ENCODE measurements around the gene CNTNAP2. TPM values are rescaled to one million over a fixed set of nuclear protein-coding genes. Genes with fewer than 3 reads are reported as not detected.

The CNTNAP2 gene
- total RNA-seq, 8 experiments from 2014 or later, result 0.05 to 27.0 (median 15.0) TPM

- 0 to 83% (median 43%) methylated on average over 1 of the region's 1 CpG; no CpG with 5 or more reads in 5 of the 10 experiments for WGBS, 10 experiments
- in situ Hi-C loops (cut with MboI; ENCODE audit: low pct_unique_long_range_greater_than_20kb in 2 of 9, low sequenced_read_pairs in 9 of 9, unreplicated experiment in 9 of 9), result no loop called here
- no peak for ATAC-seq (replicated peaks in 6 of 8)
Measured at GRCh38 chr7:146700015-146700560, 583.5 kb downstream of the CNTNAP2 start.

DNA sequence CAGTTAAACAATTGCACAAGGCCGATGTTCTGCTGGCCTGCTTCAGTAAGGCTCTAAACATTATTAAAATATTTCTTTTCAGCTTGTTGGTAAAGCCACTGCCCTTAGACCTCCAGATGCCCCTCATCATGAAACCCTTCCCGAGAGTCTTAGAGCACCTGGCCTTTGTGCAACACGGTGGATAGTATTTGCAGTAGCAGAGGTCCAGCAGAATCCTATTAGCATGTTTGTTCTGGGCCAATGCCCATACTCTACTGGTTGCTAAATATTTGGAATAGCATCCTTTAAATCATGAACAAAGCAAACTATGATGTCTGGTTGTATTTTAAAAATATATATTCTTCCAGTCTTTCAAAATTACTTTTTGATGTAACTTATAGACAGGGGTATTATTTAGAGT, 584.6 kb downstream of the CNTNAP2 start:
- no peak for ATAC-seq (replicated peaks in 6 of 8)
- WGBS, 10 experiments, result 0 to 90% (median 83%) methylated on average over 1 to 3 of the region's 3 CpGs; no CpG with 5 or more reads in 1 of the 10 experiments
- Histone ChIP-seq H3K4me1 (replicated peaks in 1 of 2) (peaks cover 0 to 7% of the 10 kb centered on the region in 2 donors), H3K27ac (no peak overlapping the region), H3K4me3 (no peak overlapping the region)
- in situ Hi-C loops (cut with MboI; ENCODE audit: low pct_unique_long_range_greater_than_20kb in 2 of 9, low sequenced_read_pairs in 9 of 9, unreplicated experiment in 9 of 9), result no loop called here

More at GRCh38 chr7:146700015-146700560, 583.5 kb downstream of the CNTNAP2 start:
- Histone ChIP-seq H3K4me1 (replicated peaks in 1 of 2) (peaks cover 0 to 7% of the 10 kb centered on the region in 2 donors), H3K4me3 (no peak overlapping the region), H3K27ac (no peak overlapping the region)

GRCh38 chr7:146702898-146703297, 586.3 kb downstream of the CNTNAP2 start:
- peaks cover 0 to 7% of the 10 kb centered on the region in 2 donors for H3K4me1 ChIP-seq (replicated peaks in 1 of 2)
- ATAC-seq (replicated peaks in 6 of 8), result no peak
- in situ Hi-C loops (cut with MboI; ENCODE audit: low pct_unique_long_range_greater_than_20kb in 2 of 9, low sequenced_read_pairs in 9 of 9, unreplicated experiment in 9 of 9), result no loop called here
- H3K27ac ChIP-seq, result no peak overlapping the region
- H3K4me3 ChIP-seq, result no peak overlapping the region
- 0 to 100% (median 67%) methylated on average over 1 of the region's 1 CpG; no CpG with 5 or more reads in 3 of the 10 experiments for WGBS, 10 experiments

- peaks cover 9 to 19% of the 10 kb centered on the region in 2 donors for H3K4me1 ChIP-seq (replicated peaks in 1 of 2)
- no peak for ATAC-seq (replicated peaks in 6 of 8)
- in situ Hi-C loops (cut with MboI; ENCODE audit: low pct_unique_long_range_greater_than_20kb in 2 of 9, low sequenced_read_pairs in 9 of 9, unreplicated experiment in 9 of 9), result no loop called here
- WGBS, 10 experiments, result 0 to 100% (median 78%) methylated on average over 1 to 4 of the region's 4 CpGs; no CpG with 5 or more reads in 1 of the 10 experiments
- no peak overlapping the region for H3K4me3 ChIP-seq
- H3K27ac ChIP-seq, result no peak overlapping the region
Measured at GRCh38 chr7:146709451-146710027, 592.9 kb downstream of the CNTNAP2 start.

- WGBS, 10 experiments, result 0 to 56% (median 33%) methylated on average over 1 of the region's 1 CpG; no CpG with 5 or more reads in 4 of the 10 experiments
- H3K27ac ChIP-seq, result no peak overlapping the region
- peak in 4 of 8 experiments; percentile 71 to 91 (median 74) for ATAC-seq (replicated peaks in 6 of 8)
- in situ Hi-C loops (cut with MboI; ENCODE audit: low pct_unique_long_range_greater_than_20kb in 2 of 9, low sequenced_read_pairs in 9 of 9, unreplicated experiment in 9 of 9), result no loop called here
- H3K4me1 ChIP-seq (replicated peaks in 1 of 2), result peaks cover 9 to 19% of the 10 kb centered on the region in 2 donors
- H3K4me3 ChIP-seq, result no peak overlapping the region
Measured at GRCh38 chr7:146713205-146713604, 596.6 kb downstream of the CNTNAP2 start.

- ATAC-seq (replicated peaks in 6 of 8), result peak in 5 of 8 experiments; percentile 42 to 89 (median 64)
- WGBS, 10 experiments, result 10 to 66% (median 57%) methylated on average over 3 of the region's 3 CpGs; no CpG with 5 or more reads in 6 of the 10 experiments
- in situ Hi-C loops (cut with MboI; ENCODE audit: low pct_unique_long_range_greater_than_20kb in 2 of 9, low sequenced_read_pairs in 9 of 9, unreplicated experiment in 9 of 9), result no loop called here
- H3K4me1 ChIP-seq (replicated peaks in 1 of 2), result peaks cover 9 to 19% of the 10 kb centered on the region in 2 donors
- H3K4me3 ChIP-seq, result no peak overlapping the region
- H3K27ac ChIP-seq, result no peak overlapping the region
Measured at GRCh38 chr7:146713934-146714333, 597.3 kb downstream of the CNTNAP2 start.

DNA sequence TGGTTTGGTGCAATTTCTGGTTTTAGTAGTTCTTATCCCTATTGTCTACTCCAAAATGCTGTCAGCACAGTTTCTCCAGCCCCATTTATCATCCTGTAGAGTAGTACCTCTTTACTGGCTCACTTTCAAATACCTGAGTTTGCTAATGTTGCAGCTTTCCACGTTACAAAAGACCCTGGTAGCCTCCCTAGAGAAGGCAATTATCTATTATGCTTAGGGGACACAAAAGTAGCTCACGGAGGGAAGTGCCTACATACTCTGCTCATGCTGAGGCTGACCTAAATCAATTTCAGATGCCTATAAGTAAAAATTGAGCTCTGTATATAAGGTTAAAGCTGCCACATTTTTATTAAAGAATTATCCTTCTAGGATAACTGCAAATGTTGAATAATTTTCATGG, 603.6 kb downstream of the CNTNAP2 start:
- WGBS, 10 experiments, result 0 to 42% (median 13%) methylated on average over 1 to 2 of the region's 2 CpGs; no CpG with 5 or more reads in 1 of the 10 experiments
- Histone ChIP-seq H3K4me1 (replicated peaks in 1 of 2) (peaks cover under 1 to 7% of the 10 kb centered on the region in 2 donors), H3K27ac (no peak overlapping the region), H3K4me3 (no peak overlapping the region)
- in situ Hi-C loops (cut with MboI; ENCODE audit: low pct_unique_long_range_greater_than_20kb in 2 of 9, low sequenced_read_pairs in 9 of 9, unreplicated experiment in 9 of 9), result no loop called here
- ATAC-seq (replicated peaks in 6 of 8), result no peak

GRCh38 chr7:146722986-146723385, 606.4 kb downstream of the CNTNAP2 start:
- Histone ChIP-seq H3K4me3 (no peak overlapping the region), H3K4me1 (replicated peaks in 1 of 2) (peaks cover 8 to 18% of the 10 kb centered on the region in 2 donors), H3K27ac (no peak overlapping the region)
- in situ Hi-C loops (cut with MboI; ENCODE audit: low pct_unique_long_range_greater_than_20kb in 2 of 9, low sequenced_read_pairs in 9 of 9, unreplicated experiment in 9 of 9), result no loop called here
- 0 to 57% (median 13%) methylated on average over 1 of the region's 1 CpG; no CpG with 5 or more reads in 6 of the 10 experiments for WGBS, 10 experiments
- no peak for ATAC-seq (replicated peaks in 6 of 8)

- WGBS, 10 experiments, result 29 to 60% (median 40%) methylated on average over 1 of the region's 3 CpGs; no CpG with 5 or more reads in 6 of the 10 experiments
- H3K4me1 ChIP-seq (replicated peaks in 1 of 2), result peaks cover 14 to 31% of the 10 kb centered on the region in 2 donors
- H3K27ac ChIP-seq, result peak overlapping the region in 1 of 2 donors; percentile 16
- H3K4me3 ChIP-seq, result no peak overlapping the region
- ATAC-seq (replicated peaks in 6 of 8), result peak in 4 of 8 experiments; percentile 48 to 88 (median 76)
- in situ Hi-C loops (cut with MboI; ENCODE audit: low pct_unique_long_range_greater_than_20kb in 2 of 9, low sequenced_read_pairs in 9 of 9, unreplicated experiment in 9 of 9), result no loop called here
Measured at GRCh38 chr7:146725520-146725919, 608.9 kb downstream of the CNTNAP2 start.

GRCh38 chr7:146728141-146728540, 611.5 kb downstream of the CNTNAP2 start:
- in situ Hi-C loops (cut with MboI; ENCODE audit: low pct_unique_long_range_greater_than_20kb in 2 of 9, low sequenced_read_pairs in 9 of 9, unreplicated experiment in 9 of 9), result no loop called here
- 0 to 100% (median 85%) methylated on average over 1 to 5 of the region's 5 CpGs; no CpG with 5 or more reads in 2 of the 10 experiments for WGBS, 10 experiments
- H3K27ac ChIP-seq, result no peak overlapping the region
- no peak for ATAC-seq (replicated peaks in 6 of 8)
- peaks cover 14 to 31% of the 10 kb centered on the region in 2 donors for H3K4me1 ChIP-seq (replicated peaks in 1 of 2)
- no peak overlapping the region for H3K4me3 ChIP-seq

- no peak overlapping the region for H3K4me3 ChIP-seq
- in situ Hi-C loops (cut with MboI; ENCODE audit: low pct_unique_long_range_greater_than_20kb in 2 of 9, low sequenced_read_pairs in 9 of 9, unreplicated experiment in 9 of 9), result no loop called here
- peaks cover 14 to 31% of the 10 kb centered on the region in 2 donors for H3K4me1 ChIP-seq (replicated peaks in 1 of 2)
- H3K27ac ChIP-seq, result no peak overlapping the region
- no peak for ATAC-seq (replicated peaks in 6 of 8)
- WGBS, 10 experiments, result 7 to 91% (median 34%) methylated on average over 2 to 4 of the region's 4 CpGs; no CpG with 5 or more reads in 2 of the 10 experiments
Measured at GRCh38 chr7:146728611-146729010, 612.0 kb downstream of the CNTNAP2 start.

DNA sequence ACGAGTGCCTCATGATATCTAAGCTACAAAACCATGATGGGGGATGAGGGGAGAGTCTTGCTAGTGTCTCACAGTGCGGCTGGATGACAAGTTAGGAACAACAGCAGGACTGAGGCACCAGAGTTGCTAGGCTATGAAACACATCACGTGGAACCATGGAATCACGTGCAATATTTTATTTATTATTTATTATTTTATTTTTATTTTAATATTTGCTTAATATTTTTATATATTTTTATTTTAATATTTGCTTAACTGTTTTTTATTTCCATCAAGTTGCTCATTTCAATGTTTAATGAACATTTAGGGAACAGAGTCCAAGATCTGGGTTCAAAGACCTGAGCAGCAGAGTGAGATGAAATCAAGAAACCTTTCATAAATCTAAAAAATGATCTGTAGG, 614.6 kb downstream of the CNTNAP2 start:
- in situ Hi-C loops (cut with MboI; ENCODE audit: low pct_unique_long_range_greater_than_20kb in 2 of 9, low sequenced_read_pairs in 9 of 9, unreplicated experiment in 9 of 9), result no loop called here
- 0 to 100% (median 83%) methylated on average over 2 to 4 of the region's 4 CpGs; no CpG with 5 or more reads in 2 of the 10 experiments for WGBS, 10 experiments

GRCh38 chr7:146735992-146736391, 619.4 kb downstream of the CNTNAP2 start:
- in situ Hi-C loops (cut with MboI; ENCODE audit: low pct_unique_long_range_greater_than_20kb in 2 of 9, low sequenced_read_pairs in 9 of 9, unreplicated experiment in 9 of 9), result no loop called here
- H3K4me3 ChIP-seq, result no peak overlapping the region
- no peaks in the 10 kb centered on the region for H3K4me1 ChIP-seq (replicated peaks in 1 of 2)
- whole genome bisulfite sequencing, 10 experiments, result 0 to 88% (median 79%) methylated on average over 1 to 2 of the region's 2 CpGs; no CpG with 5 or more reads in 3 of the 10 experiments
- H3K27ac ChIP-seq, result no peak overlapping the region
- no peak for ATAC-seq (replicated peaks in 6 of 8)

More for the DNA sequence above, 614.6 kb downstream of the CNTNAP2 start:
- ATAC-seq (replicated peaks in 6 of 8), result no peak
- Histone ChIP-seq H3K27ac (no peak overlapping the region), H3K4me1 (replicated peaks in 1 of 2) (peaks cover 7 to 19% of the 10 kb centered on the region in 2 donors), H3K4me3 (no peak overlapping the region)
